Type B pancreatic cell (in vitro differentiated cells): ENCODE results near the gene SDK1. TPM values are rescaled to one million over a fixed set of nuclear protein-coding genes. Genes with fewer than 3 reads are reported as not detected.
"Not testable (repeated sequence)": the region's sequence is repeated elsewhere in the genome, so short reads cannot be mapped to it uniquely, and the experiment has no call there.

Experiments used
- DNase-seq: peaks from one replicate; pipeline ENCODE4 v3.0.0; 2021; ENCODE audit warnings: mixed read lengths; ENCODE audit not compliant: unreplicated experiment; ENCODE audit errors: extremely low spot score
- H3K27ac Mint-ChIP-seq: 2 replicates; pipeline ENCODE4 v1.8.0; 2021; ENCODE audit warnings: mild to moderate bottlenecking, mixed read lengths
- H3K27me3 Mint-ChIP-seq: 2 replicates; pipeline ENCODE4 v1.8.0; 2021; ENCODE audit warnings: mixed read lengths
- H3K36me3 Mint-ChIP-seq: 2 replicates; pipeline ENCODE4 v1.8.0; 2021; ENCODE audit warnings: mixed read lengths
- H3K4me1 Mint-ChIP-seq: one replicate; pipeline ENCODE4 v1.8.0; 2021; ENCODE audit warnings: mixed read lengths; ENCODE audit not compliant: unreplicated experiment
- H3K4me3 Mint-ChIP-seq: 2 replicates; pipeline ENCODE4 v1.8.0; 2021; ENCODE audit warnings: mild to moderate bottlenecking, mixed read lengths
- H3K9me3 Mint-ChIP-seq: 2 replicates; pipeline ENCODE4 v1.8.0; 2021; ENCODE audit warnings: mixed read lengths
- CTCF ChIP-seq: fragments of 200-600 bp; sonication (generic); conservative IDR thresholded peaks from 2 replicates; pipeline ENCODE4 v1.5.0; 2021; ENCODE audit warnings: antibody characterized with exemption, mild to moderate bottlenecking
- total RNA-seq: library from RNA; stranded (reverse); gene quantifications from 2 replicates; pipeline ENCODE4 v1.2.1, GENCODE V29; 2021; ENCODE audit warnings: low replicate concordance

SDK1 gene
- total RNA-seq, 1 donor from 2014 or later = 26.1 TPM

- H3K4me1 Mint-ChIP-seq = peaks cover under 1% of the 10 kb centered on the region
- no peak overlapping the region for H3K4me3 Mint-ChIP-seq
- peaks cover 4% of the 10 kb centered on the region for H3K27me3 Mint-ChIP-seq
- no peak for TF ChIP-seq CTCF
- no peaks in the 10 kb centered on the region for H3K36me3 Mint-ChIP-seq
- no peaks in the 10 kb centered on the region for H3K9me3 Mint-ChIP-seq
- no peak for DNase-seq
- no peak overlapping the region for H3K27ac Mint-ChIP-seq
These were observed 933.8 kb downstream of the SDK1 start for GRCh38 chr7:4234886-4235285.

GRCh38 chr7:4235596-4235995 is 934.5 kb downstream of the SDK1 start:
- no peak overlapping the region for H3K4me3 Mint-ChIP-seq
- no peak overlapping the region for H3K27ac Mint-ChIP-seq
- H3K4me1 Mint-ChIP-seq = peaks cover 8% of the 10 kb centered on the region
- no peak for TF ChIP-seq CTCF
- DNase-seq = no peak
- peaks cover under 1% of the 10 kb centered on the region for H3K27me3 Mint-ChIP-seq
- H3K36me3 Mint-ChIP-seq = no peaks in the 10 kb centered on the region
- no peaks in the 10 kb centered on the region for H3K9me3 Mint-ChIP-seq

GRCh38 chr7:4236389-4236788 is 935.3 kb downstream of the SDK1 start:
- no peak overlapping the region for H3K4me3 Mint-ChIP-seq
- H3K27ac Mint-ChIP-seq = no peak overlapping the region
- no peak for TF ChIP-seq CTCF
- H3K27me3 Mint-ChIP-seq = no peaks in the 10 kb centered on the region
- no peak for DNase-seq
- H3K9me3 Mint-ChIP-seq = no peaks in the 10 kb centered on the region
- H3K36me3 Mint-ChIP-seq = no peaks in the 10 kb centered on the region
- peaks cover 10% of the 10 kb centered on the region for H3K4me1 Mint-ChIP-seq

GRCh38 chr7:4236873-4237272 is 935.8 kb downstream of the SDK1 start:
- H3K27ac Mint-ChIP-seq, H3K4me1 Mint-ChIP-seq, H3K9me3 Mint-ChIP-seq, H3K4me3 Mint-ChIP-seq, H3K27me3 Mint-ChIP-seq, DNase-seq, H3K36me3 Mint-ChIP-seq: not testable (repeated sequence)

GRCh38 chr7:4237296-4238235 is 936.5 kb downstream of the SDK1 start:
- Mint-ChIP-seq H3K36me3 (no peaks in the 10 kb centered on the region), H3K9me3 (no peaks in the 10 kb centered on the region), H3K27ac (no peak overlapping the region), H3K4me1 (peaks cover 10% of the 10 kb centered on the region), H3K27me3 (no peaks in the 10 kb centered on the region), H3K4me3 (no peak overlapping the region)
- DNase-seq = no peak
- no peak for TF ChIP-seq CTCF

- Mint-ChIP-seq H3K9me3 (no peaks in the 10 kb centered on the region), H3K4me3 (no peak overlapping the region), H3K4me1 (peaks cover 10% of the 10 kb centered on the region), H3K27me3 (no peaks in the 10 kb centered on the region), H3K36me3 (peaks cover 6% of the 10 kb centered on the region), H3K27ac (no peak overlapping the region)
- no peak for DNase-seq
- no peak for TF ChIP-seq CTCF
These were observed 937.8 kb downstream of the SDK1 start for GRCh38 chr7:4238861-4239260.
